ENCODE data around the gene DYNLT4.
A peak's percentile ranks its signal among the peaks of the same experiment; 100 is the strongest.

Gene DYNLT4, protein sequence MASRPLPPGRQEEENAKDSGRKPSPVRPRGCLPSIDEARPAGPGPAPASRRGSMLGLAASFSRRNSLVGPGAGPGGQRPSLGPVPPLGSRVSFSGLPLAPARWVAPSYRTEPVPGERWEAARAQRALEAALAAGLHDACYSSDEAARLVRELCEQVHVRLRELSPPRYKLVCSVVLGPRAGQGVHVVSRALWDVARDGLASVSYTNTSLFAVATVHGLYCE

DNA sequence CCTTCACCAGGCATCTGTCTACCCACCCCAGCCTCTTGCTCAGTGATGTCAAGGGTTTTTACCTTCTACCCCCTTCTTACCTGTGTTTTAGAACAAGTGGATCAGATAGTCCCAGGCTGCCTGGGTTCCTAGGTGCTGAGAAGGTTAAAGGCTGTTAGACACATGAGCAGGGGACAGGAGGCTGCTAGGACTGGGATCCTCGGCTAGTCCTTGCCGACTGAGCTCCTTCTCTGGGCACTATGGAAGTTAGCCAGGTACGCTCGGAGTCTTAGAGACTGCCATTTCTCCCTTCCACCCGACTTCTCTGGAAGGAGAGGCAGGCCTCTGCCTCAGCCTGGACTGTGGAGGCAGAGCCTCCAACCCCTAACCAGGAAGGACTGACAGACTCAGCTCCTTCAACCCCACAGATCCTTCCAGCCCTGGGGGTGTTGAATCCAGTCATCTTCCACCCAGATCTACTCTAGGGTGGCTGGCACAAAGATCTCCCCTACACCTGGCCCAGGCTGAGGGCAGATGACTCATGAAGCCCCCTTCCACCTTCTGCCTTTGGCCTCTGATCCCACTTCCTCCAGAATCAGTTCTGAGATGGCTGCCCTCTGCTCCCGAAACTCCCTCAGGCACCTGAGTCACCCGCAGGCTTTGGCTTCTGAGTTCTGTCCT, at the start of gene DYNLT4:
TSS of gene DYNLT4 (minus strand) at position 648 of the 660 bp plus-strand sequence. CDS start 683 bp downstream, outside the sequence.
- H3K9ac ChIP-seq (ENCODE audit: low read length), result peak within 1 kb of the TSS; percentile 57
- peak within 1 kb of the TSS; percentile 99 for H3K27ac ChIP-seq (ENCODE audit: low read depth, low read length)
- H3K27me3 ChIP-seq (ENCODE audit: control insufficient read depth, insufficient read depth, low read length), result no peaks in the 10 kb centered on the region
- H3K36me3 ChIP-seq (ENCODE audit: control insufficient read depth, insufficient read depth, low read length), result peaks cover 15% of the 10 kb centered on the region
- peaks cover 38% of the 10 kb centered on the region for H3K4me1 ChIP-seq (ENCODE audit: control insufficient read depth, insufficient read depth, low read length)
- peak within 1 kb of the TSS; percentile 48 for H3K4me3 ChIP-seq (ENCODE audit: low read length)

DNA sequence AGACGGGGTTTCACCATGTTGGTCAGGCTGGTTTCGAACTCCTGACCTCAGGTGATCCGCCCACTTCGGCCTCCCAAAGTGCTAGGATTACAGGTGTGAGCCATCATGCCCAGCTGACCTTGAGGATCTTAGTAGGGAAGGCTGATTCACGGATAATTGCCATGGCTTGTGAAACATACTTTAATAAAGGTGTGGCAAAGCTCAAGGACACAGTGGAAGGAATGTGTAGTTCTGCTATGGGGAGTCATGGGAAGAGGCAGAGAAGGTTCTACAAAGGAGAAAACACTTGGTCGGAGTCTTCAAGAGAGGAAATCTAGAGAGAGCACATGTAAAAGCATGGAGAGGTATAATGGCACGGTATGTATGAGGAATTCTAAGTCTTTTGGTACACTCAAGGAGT, 48.6 kb upstream of the DYNLT4 start:
- Histone ChIP-seq H3K4me3 (ENCODE audit: low read length) (no peak overlapping the region), H3K36me3 (ENCODE audit: control insufficient read depth, insufficient read depth, low read length) (no peaks in the 10 kb centered on the region), H3K9ac (ENCODE audit: low read length) (no peak overlapping the region), H3K27me3 (ENCODE audit: control insufficient read depth, insufficient read depth, low read length) (no peaks in the 10 kb centered on the region), H3K27ac (ENCODE audit: low read depth, low read length) (no peak overlapping the region), H3K4me1 (ENCODE audit: control insufficient read depth, insufficient read depth, low read length) (no peaks in the 10 kb centered on the region)

DNA sequence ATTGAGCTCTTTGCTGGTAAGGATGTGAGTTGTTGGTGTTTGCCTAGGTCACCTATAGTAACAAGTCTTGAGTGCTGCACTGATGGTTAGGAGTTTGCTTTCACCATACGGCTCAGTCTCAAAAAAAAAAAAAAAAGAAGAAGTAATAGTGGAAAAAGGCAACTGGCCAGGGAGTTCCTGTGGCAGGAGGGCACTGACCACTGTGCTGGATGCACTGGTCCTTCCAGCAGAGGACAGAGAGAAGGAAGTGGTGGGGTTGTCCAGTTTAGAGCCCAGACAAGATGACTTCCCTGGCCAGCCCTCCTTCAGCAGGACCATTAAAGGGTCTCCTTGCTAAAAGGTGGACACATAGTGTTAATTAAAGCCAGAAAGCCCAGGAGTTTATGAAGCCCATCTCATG, 47.8 kb upstream of the DYNLT4 start:
- Histone ChIP-seq H3K36me3 (ENCODE audit: control insufficient read depth, insufficient read depth, low read length) (no peaks in the 10 kb centered on the region), H3K27ac (ENCODE audit: low read depth, low read length) (no peak overlapping the region), H3K4me3 (ENCODE audit: low read length) (no peak overlapping the region), H3K9ac (ENCODE audit: low read length) (no peak overlapping the region), H3K27me3 (ENCODE audit: control insufficient read depth, insufficient read depth, low read length) (no peaks in the 10 kb centered on the region), H3K4me1 (ENCODE audit: control insufficient read depth, insufficient read depth, low read length) (no peaks in the 10 kb centered on the region)

DNA sequence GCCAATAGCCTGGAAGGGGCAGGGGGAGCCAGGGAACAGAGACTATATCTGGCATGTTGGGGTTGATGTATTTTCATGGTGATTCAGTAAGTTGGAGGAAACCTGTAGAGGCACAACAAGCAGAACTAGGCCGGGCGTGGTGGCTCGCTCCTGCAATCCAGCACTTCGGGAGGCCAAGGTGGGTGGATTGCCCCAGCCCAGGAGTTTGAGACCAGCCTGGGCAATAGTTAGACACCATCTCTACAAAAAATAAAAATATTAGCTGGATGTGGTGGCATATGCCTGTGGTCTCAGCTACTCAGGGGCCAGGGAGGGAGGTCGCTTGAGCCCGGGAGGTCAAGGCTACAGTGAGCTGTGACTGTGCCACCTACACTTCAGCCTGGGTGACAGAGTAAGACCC, 46.0 kb upstream of the DYNLT4 start:
- no peak overlapping the region for H3K27ac ChIP-seq (ENCODE audit: low read depth, low read length)
- no peak overlapping the region for H3K4me3 ChIP-seq (ENCODE audit: low read length)

DNA sequence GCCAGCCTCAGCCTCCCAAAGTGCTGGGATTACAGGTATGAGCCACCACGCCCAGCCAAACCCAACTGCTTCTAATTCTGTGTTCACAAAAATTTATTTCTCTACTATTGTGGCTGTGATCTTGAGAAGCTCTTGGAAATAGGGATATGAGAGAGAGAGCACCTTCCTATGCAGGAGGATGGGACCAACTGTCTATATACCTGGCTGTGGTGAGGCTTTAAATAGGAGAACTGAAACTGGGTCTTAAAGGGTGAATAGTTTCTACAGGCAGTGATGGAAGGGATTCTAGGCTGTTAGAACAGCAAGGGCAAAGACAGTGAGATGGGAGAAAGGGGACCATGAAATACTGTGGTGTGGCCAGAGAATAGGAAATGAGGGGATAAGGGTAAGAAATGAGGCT, 44.2 kb upstream of the DYNLT4 start:
- H3K4me3 ChIP-seq (ENCODE audit: low read length), result no peak overlapping the region
- no peaks in the 10 kb centered on the region for H3K27me3 ChIP-seq (ENCODE audit: control insufficient read depth, insufficient read depth, low read length)
- no peaks in the 10 kb centered on the region for H3K36me3 ChIP-seq (ENCODE audit: control insufficient read depth, insufficient read depth, low read length)
- no peaks in the 10 kb centered on the region for H3K4me1 ChIP-seq (ENCODE audit: control insufficient read depth, insufficient read depth, low read length)
- H3K9ac ChIP-seq (ENCODE audit: low read length), result no peak overlapping the region
- H3K27ac ChIP-seq (ENCODE audit: low read depth, low read length), result no peak overlapping the region

More for the DNA sequence above, 46.0 kb upstream of the DYNLT4 start:
- Histone ChIP-seq H3K36me3 (ENCODE audit: control insufficient read depth, insufficient read depth, low read length) (no peaks in the 10 kb centered on the region), H3K4me1 (ENCODE audit: control insufficient read depth, insufficient read depth, low read length) (no peaks in the 10 kb centered on the region), H3K27me3 (ENCODE audit: control insufficient read depth, insufficient read depth, low read length) (no peaks in the 10 kb centered on the region), H3K9ac (ENCODE audit: low read length) (no peak overlapping the region)

DNA sequence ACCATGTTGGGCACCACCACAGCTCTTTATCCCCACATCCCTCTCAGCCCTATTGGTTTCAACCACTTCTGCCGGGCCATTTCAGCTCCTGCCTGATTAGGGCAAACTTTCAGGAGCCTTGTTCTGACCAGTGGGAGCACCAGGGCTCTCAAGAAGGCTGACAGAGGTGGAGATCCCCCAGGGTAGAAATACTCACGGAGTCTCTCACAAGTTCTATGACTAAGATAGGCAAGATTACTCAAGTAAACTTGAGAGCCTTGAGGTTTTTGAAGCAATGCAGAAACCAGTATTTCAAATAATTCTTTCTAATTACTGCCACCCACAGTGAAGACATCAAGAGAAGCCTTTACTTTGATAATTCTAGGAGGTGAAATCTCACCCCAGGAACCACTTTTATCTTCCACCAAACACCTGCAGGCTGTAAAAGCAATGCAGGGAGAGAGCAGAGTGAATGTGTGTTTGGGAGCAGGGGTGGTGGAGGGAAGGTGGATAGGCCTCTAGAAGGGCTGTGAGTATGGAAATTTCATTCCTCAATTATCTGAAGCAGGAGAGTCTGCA, 42.5 kb upstream of the DYNLT4 start:
- H3K27ac ChIP-seq (ENCODE audit: low read depth, low read length), result no peak overlapping the region
- no peak overlapping the region for H3K4me3 ChIP-seq (ENCODE audit: low read length)
- H3K9ac ChIP-seq (ENCODE audit: low read length), result no peak overlapping the region
- H3K36me3 ChIP-seq (ENCODE audit: control insufficient read depth, insufficient read depth, low read length), result no peaks in the 10 kb centered on the region
- no peaks in the 10 kb centered on the region for H3K4me1 ChIP-seq (ENCODE audit: control insufficient read depth, insufficient read depth, low read length)
- no peaks in the 10 kb centered on the region for H3K27me3 ChIP-seq (ENCODE audit: control insufficient read depth, insufficient read depth, low read length)

DNA sequence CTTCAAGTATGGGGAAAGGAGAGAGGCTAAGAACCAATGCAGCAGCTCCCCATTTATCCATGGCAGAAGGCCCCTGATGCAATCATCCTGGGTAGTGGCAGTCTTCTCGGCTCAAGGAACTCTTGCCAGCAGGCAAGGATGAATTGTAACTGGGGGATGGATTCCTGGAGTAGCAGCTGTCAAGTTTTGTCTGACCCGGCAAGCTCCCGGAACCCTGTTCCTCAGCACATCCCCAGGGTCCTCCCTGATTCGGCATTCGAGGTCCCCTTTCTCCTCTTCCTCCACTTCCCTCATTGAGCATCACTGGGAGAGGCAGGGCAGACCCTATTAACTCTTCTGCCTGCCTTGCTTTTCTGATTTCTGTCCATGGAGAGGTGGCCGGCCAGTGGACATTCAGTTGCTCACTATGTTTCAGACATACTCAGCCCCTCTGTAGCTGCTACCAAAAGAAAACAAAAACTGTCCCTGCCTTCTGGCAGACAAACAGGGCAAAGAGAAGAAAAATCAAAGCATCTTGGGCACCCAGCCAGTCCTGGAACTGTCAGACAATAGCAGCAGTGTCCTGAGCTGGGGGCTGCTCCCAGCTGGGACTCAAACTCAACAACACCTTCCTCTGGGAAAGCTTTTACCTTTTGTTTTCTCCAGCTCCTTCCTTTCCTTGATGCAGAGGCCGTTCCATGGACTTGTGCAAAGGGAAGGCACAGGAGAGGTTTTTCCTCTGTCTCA, 41.5 kb upstream of the DYNLT4 start:
- Histone ChIP-seq H3K27me3 (ENCODE audit: control insufficient read depth, insufficient read depth, low read length) (no peaks in the 10 kb centered on the region), H3K9ac (ENCODE audit: low read length) (no peak overlapping the region), H3K4me1 (ENCODE audit: control insufficient read depth, insufficient read depth, low read length) (no peaks in the 10 kb centered on the region), H3K4me3 (ENCODE audit: low read length) (no peak overlapping the region), H3K27ac (ENCODE audit: low read depth, low read length) (no peak overlapping the region), H3K36me3 (ENCODE audit: control insufficient read depth, insufficient read depth, low read length) (no peaks in the 10 kb centered on the region)

DNA sequence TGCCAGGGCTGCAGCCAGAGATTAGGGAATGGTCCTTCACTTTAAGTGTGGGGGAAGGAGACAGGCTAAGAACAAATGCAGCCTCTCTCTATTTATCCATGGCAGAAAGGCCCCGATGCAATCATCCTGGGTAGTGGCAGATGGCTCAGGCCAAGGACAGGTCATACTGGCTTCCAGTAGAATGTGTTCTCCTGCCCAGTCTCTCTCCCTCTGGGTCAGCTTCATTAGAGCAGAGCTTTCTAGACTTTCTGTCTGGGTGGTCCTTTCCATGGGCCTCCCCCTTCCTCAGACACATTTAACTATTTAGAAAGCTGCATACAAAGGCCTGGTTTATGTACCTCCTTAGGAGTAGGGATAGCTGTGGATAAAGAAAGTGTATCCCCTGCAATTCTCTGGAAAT, 40.7 kb upstream of the DYNLT4 start:
- no peak overlapping the region for H3K4me3 ChIP-seq (ENCODE audit: low read length)
- no peaks in the 10 kb centered on the region for H3K4me1 ChIP-seq (ENCODE audit: control insufficient read depth, insufficient read depth, low read length)
- no peaks in the 10 kb centered on the region for H3K27me3 ChIP-seq (ENCODE audit: control insufficient read depth, insufficient read depth, low read length)
- H3K36me3 ChIP-seq (ENCODE audit: control insufficient read depth, insufficient read depth, low read length), result no peaks in the 10 kb centered on the region
- H3K27ac ChIP-seq (ENCODE audit: low read depth, low read length), result no peak overlapping the region
- H3K9ac ChIP-seq (ENCODE audit: low read length), result no peak overlapping the region

DNA sequence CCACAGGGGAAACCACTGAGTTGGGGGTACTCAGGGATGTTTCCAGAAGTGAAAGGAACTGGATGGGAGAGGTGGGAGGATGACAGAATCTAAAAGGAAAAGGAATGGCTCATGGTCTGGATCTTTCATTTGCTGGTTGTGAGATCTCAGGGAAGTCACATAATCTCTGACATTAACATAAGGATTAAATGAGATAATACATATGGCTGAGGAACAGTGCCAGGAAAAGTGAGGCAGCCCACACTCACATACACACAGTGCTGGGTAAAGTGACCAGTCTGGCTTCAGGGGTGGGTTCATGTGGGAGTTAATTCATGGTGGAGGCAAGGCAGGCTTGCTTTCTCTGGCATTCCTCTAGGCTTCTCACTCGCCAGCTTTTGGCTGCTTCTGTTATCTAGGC, 39.8 kb upstream of the DYNLT4 start:
- H3K4me1 ChIP-seq (ENCODE audit: control insufficient read depth, insufficient read depth, low read length), result no peaks in the 10 kb centered on the region
- H3K4me3 ChIP-seq (ENCODE audit: low read length), result no peak overlapping the region
- H3K27me3 ChIP-seq (ENCODE audit: control insufficient read depth, insufficient read depth, low read length), result no peaks in the 10 kb centered on the region
- H3K27ac ChIP-seq (ENCODE audit: low read depth, low read length), result no peak overlapping the region
- no peaks in the 10 kb centered on the region for H3K36me3 ChIP-seq (ENCODE audit: control insufficient read depth, insufficient read depth, low read length)
- no peak overlapping the region for H3K9ac ChIP-seq (ENCODE audit: low read length)

DNA sequence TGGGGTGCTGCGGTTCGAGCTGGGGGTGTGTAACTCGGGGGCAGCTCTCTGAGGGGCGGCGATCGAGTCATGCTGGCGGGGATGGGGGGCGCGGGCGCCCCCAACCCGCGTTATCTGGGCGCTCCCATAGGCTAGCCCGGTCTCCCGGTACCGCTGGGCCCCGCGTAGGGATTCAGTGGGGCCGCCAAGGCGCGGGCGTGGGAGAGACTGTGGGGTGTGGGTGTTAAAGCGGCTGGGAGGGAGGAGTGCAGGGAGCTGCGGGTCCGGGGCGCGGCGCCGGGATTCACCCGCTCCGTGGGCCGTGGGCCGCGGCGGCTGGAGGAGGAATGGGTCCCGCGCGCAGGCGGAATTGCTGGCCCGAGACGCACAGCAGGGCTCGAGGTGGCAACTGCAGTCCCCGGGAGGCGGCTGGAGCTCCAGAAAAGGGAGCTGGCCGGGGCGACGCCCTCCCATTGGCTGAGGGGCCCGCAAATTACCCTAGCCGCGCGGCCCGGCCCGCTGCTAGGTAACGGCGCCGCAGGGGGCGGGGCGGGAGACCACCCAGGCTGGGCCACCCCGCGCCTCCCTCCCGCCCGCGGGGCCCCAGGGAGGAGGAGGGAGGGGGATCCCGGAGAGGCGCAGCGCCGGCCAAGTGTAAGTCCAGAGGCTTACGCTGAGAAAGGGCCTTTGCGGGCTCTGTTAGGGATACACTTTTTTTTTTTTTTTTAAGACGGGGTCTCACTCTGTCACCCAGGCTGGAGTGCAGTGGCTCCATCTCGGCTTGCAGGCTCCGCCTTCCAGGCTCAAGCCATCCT, 35.9 kb upstream of the DYNLT4 start, which contains the start of gene PTCH2:
TSS of gene PTCH2 (minus strand) at position 392 of the 794 bp plus-strand sequence. CDS start at position 71, 321 bp downstream.
- Histone ChIP-seq H3K27me3 (ENCODE audit: control insufficient read depth, insufficient read depth, low read length) (no peaks in the 10 kb centered on the region), H3K4me3 (ENCODE audit: low read length) (peak within 1 kb of the TSS; percentile 55), H3K36me3 (ENCODE audit: control insufficient read depth, insufficient read depth, low read length) (no peaks in the 10 kb centered on the region), H3K27ac (ENCODE audit: low read depth, low read length) (no peak within 1 kb of the TSS), H3K9ac (ENCODE audit: low read length) (no peak within 1 kb of the TSS), H3K4me1 (ENCODE audit: control insufficient read depth, insufficient read depth, low read length) (no peaks in the 10 kb centered on the region)

DNA sequence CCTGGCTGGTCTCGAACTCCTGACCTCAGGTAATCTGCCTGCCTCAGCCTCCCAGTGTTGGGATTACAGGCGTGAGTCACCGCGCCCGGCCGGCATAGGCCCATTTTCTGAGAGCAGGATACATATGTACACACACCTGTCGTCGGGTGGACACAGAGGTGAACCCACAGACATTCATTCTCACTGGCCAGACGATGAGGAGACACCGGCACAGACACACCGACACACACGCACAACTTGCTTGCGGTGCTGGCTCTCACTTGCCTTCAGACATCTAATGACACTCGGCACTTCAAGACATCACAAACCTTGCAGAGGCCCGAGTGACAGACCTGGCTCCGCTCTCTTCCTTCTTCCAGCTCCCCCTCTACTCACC, 35.3 kb upstream of the DYNLT4 start:
- Histone ChIP-seq H3K27me3 (ENCODE audit: control insufficient read depth, insufficient read depth, low read length) (no peaks in the 10 kb centered on the region), H3K4me3 (ENCODE audit: low read length) (peak overlapping the region; percentile 55), H3K9ac (ENCODE audit: low read length) (no peak overlapping the region), H3K4me1 (ENCODE audit: control insufficient read depth, insufficient read depth, low read length) (no peaks in the 10 kb centered on the region), H3K36me3 (ENCODE audit: control insufficient read depth, insufficient read depth, low read length) (no peaks in the 10 kb centered on the region), H3K27ac (ENCODE audit: low read depth, low read length) (no peak overlapping the region)

DNA sequence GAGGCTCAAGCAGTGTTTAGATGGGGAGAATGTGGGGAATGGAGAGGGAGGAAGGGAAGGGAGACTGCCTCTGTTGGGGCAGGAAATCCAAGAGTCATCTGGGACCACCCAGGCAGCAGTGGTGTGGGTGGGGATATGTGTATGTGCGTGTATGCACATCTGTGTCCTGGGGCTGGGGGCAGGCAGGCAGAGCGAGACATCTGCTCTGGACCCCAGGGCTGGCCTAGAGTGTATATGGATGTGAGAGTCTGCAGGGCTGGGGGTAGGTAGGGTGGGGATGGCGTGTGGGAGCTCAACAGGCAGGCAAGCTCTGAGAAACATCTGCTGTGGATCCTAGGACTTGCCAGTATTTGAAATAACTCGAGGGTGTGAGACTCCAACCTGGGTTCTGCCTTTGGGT, 32.4 kb upstream of the DYNLT4 start:
- Histone ChIP-seq H3K36me3 (ENCODE audit: control insufficient read depth, insufficient read depth, low read length) (no peaks in the 10 kb centered on the region), H3K9ac (ENCODE audit: low read length) (no peak overlapping the region), H3K27me3 (ENCODE audit: control insufficient read depth, insufficient read depth, low read length) (no peaks in the 10 kb centered on the region), H3K4me3 (ENCODE audit: low read length) (no peak overlapping the region), H3K4me1 (ENCODE audit: control insufficient read depth, insufficient read depth, low read length) (no peaks in the 10 kb centered on the region), H3K27ac (ENCODE audit: low read depth, low read length) (no peak overlapping the region)
